HCT116 (cell line): ENCODE results near the gene ZNF594.

Experiments used
- CBX3 ChIP-seq: IDR thresholded peaks from 2 replicates; pipeline ENCODE4 v1.6.1; 2012; ENCODE audit warnings: low read depth
- FOSL1 ChIP-seq: IDR thresholded peaks from 2 replicates; pipeline ENCODE4 v1.6.1; 2012; ENCODE audit warnings: low read depth
- JUND ChIP-seq: IDR thresholded peaks from 2 replicates; pipeline ENCODE4 v1.6.1; 2012
- POLR2AphosphoS5 ChIP-seq: IDR thresholded peaks from 2 replicates; pipeline ENCODE4 v1.6.1; 2011; ENCODE audit warnings: mild to moderate bottlenecking, low read depth, low read length, moderate library complexity
- SIN3A ChIP-seq: IDR thresholded peaks from 2 replicates; pipeline ENCODE4 v1.6.1; 2012; ENCODE audit warnings: low read depth
- SP1 ChIP-seq: IDR thresholded peaks from 2 replicates; pipeline ENCODE4 v1.6.1; 2012; ENCODE audit warnings: low read depth
- SRF ChIP-seq: IDR thresholded peaks from 2 replicates; pipeline ENCODE4 v1.6.1; 2012; ENCODE audit warnings: low read depth
- YY1 ChIP-seq: IDR thresholded peaks from 2 replicates; pipeline ENCODE4 v1.6.1; 2011; ENCODE audit warnings: low read length, low read depth, moderate library complexity, mild to moderate bottlenecking; ENCODE audit not compliant: insufficient replicate concordance; ENCODE audit errors: extremely low read depth
- TF ChIP-seq, protein P1 (sequence below), 3 experiments: fragments of 200-600 bp in 1 of 3; sonication (generic) in 1 of 3; IDR thresholded peaks in 2 of 3; conservative IDR thresholded peaks in 1 of 3; 2 replicates each; pipeline ENCODE4 v1.5.1; 2012 to 2017; ENCODE audit warnings: low read depth in 2 of 3, low read length in 2 of 3, antibody characterized with exemption in 1 of 3, borderline replicate concordance in 1 of 3, control low read depth in 1 of 3, mild to moderate bottlenecking in 1 of 3, mixed read lengths in 1 of 3, mixed run types in 1 of 3, moderate library complexity in 1 of 3; ENCODE audit not compliant: insufficient read depth in 1 of 3
- TF ChIP-seq, protein P2 (sequence below): IDR thresholded peaks from 2 replicates; pipeline ENCODE4 v1.6.1; 2012; ENCODE audit warnings: low read depth

DNA sequence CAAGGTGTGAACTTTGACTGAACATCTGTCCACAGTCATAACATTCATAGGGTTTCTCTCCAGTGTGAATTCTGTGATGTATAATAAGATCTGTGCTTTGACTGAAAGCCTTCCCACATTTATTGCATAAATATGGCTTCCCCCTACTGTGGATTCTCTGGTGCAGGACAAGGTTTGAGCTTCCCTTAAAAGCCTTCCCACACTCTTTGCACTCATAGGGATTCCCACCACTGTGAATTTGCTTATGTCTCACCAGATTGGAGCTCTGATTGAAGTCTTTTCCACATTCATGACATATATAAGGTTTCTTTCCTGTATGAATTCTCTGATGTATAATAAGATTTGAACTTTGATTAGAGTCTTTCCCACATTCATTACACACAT lies 8.3 kb downstream of the ZNF594 start:
- TF ChIP-seq, protein P1, sequence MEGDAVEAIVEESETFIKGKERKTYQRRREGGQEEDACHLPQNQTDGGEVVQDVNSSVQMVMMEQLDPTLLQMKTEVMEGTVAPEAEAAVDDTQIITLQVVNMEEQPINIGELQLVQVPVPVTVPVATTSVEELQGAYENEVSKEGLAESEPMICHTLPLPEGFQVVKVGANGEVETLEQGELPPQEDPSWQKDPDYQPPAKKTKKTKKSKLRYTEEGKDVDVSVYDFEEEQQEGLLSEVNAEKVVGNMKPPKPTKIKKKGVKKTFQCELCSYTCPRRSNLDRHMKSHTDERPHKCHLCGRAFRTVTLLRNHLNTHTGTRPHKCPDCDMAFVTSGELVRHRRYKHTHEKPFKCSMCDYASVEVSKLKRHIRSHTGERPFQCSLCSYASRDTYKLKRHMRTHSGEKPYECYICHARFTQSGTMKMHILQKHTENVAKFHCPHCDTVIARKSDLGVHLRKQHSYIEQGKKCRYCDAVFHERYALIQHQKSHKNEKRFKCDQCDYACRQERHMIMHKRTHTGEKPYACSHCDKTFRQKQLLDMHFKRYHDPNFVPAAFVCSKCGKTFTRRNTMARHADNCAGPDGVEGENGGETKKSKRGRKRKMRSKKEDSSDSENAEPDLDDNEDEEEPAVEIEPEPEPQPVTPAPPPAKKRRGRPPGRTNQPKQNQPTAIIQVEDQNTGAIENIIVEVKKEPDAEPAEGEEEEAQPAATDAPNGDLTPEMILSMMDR (IDR thresholded peaks at IDR 0.05 in 2 of 3, conservative IDR thresholded peaks at IDR 0.05 in 1 of 3; ENCODE audit: borderline replicate concordance in 1 of 3, insufficient read depth in 1 of 3, low read depth in 2 of 3, low read length in 2 of 3) = no peak
- TF ChIP-seq SRF (no peak), FOSL1 (no peak), CBX3 (no peak), YY1 (no peak), POLR2AphosphoS5 (no peak), SIN3A (no peak), SP1 (no peak), JUND (no peak)
- TF ChIP-seq, protein P2, sequence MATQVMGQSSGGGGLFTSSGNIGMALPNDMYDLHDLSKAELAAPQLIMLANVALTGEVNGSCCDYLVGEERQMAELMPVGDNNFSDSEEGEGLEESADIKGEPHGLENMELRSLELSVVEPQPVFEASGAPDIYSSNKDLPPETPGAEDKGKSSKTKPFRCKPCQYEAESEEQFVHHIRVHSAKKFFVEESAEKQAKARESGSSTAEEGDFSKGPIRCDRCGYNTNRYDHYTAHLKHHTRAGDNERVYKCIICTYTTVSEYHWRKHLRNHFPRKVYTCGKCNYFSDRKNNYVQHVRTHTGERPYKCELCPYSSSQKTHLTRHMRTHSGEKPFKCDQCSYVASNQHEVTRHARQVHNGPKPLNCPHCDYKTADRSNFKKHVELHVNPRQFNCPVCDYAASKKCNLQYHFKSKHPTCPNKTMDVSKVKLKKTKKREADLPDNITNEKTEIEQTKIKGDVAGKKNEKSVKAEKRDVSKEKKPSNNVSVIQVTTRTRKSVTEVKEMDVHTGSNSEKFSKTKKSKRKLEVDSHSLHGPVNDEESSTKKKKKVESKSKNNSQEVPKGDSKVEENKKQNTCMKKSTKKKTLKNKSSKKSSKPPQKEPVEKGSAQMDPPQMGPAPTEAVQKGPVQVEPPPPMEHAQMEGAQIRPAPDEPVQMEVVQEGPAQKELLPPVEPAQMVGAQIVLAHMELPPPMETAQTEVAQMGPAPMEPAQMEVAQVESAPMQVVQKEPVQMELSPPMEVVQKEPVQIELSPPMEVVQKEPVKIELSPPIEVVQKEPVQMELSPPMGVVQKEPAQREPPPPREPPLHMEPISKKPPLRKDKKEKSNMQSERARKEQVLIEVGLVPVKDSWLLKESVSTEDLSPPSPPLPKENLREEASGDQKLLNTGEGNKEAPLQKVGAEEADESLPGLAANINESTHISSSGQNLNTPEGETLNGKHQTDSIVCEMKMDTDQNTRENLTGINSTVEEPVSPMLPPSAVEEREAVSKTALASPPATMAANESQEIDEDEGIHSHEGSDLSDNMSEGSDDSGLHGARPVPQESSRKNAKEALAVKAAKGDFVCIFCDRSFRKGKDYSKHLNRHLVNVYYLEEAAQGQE = no peak
